VCaP (cell line): Measurements from ENCODE around the gene ENDOG.
A peak's percentile ranks its signal among the peaks of the same experiment; 100 is the strongest.

ENCODE experiments used
- H3K27ac ChIP-seq: fragments of 450-650 bp; 2 replicates; pipeline ENCODE4 v1.5.1; 2017
- CTCF ChIP-seq: fragments of 450-650 bp; conservative IDR thresholded peaks from 2 replicates; pipeline ENCODE4 v1.5.1; 2017; ENCODE audit warnings: mild to moderate bottlenecking, moderate library complexity

ENDOG gene

DNA sequence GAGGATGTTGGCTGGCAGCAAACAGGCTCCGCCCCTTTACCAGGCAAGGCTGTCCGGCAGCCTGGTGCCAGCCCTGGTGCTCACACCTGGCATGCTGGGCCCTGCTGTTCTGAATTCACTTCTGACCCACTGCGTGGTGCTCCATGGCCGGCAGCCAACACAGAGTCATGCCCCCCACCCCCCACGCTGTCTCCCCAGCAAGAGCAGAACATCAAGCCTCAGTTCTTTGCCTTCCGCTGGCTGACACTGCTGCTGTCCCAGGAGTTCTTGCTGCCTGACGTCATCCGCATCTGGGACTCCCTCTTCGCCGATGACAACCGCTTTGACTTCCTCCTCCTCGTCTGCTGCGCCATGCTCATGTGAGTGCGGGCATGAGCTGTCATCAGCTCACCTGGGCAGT, 12.6 kb upstream of the ENDOG start:
- no peak overlapping the region for H3K27ac ChIP-seq
- no peak for TF ChIP-seq CTCF

- no peak for TF ChIP-seq CTCF
- H3K27ac ChIP-seq: no peak overlapping the region
Measured at GRCh38 chr9:128807827-128808226, 10.5 kb upstream of the ENDOG start.

- no peak overlapping the region for H3K27ac ChIP-seq
- TF ChIP-seq CTCF: no peak
Measured at GRCh38 chr9:128808543-128808942, 9.8 kb upstream of the ENDOG start.

DNA sequence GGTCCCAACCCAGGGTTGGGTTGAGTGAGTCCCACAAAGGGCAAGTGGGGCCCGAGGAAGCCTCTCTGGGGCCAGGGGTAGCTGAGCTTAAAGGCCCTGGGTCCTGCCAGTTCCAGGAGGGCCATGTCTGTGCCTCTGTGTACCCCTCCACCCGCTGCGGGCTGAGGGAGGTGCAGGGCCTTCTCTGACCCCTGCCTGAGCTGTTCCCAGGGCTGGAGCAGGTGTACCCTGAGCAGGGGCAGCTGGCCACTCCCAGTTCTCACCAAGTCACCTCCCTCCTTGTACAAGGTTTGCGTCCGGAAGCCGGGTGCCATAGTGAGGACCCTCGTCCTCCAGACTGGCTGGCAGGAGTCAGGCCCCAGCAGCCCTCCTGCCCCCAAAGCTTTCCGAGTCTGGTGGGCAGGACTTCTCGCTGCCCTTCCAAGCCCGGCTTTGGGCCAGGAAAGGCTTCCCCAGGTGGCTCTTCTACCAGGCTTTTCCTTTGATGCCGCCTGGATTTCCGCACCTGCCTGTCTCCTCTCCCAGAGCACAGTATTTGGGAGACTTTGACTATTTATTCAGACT, 9.2 kb upstream of the ENDOG start:
- no peak overlapping the region for H3K27ac ChIP-seq
- TF ChIP-seq CTCF: no peak

DNA sequence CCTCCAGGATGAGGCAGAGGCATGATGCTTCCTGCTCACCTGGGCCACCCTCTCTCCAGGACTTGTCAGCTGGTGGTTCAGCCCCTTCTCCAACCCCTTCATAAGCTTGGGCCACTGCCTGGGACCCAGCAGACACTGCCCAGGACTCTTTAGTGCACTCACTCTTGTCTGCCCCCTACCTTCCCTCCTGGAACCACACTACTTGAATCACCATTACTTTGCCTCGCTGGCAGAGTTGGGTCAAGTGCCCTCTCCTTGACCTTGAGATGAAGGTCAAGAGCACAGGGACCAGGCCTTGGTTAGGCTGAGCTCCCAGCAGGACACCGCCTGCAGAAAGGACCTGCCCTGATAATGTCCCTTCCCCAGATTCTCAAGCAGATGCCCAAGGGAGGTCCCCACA, 8.5 kb upstream of the ENDOG start:
- TF ChIP-seq CTCF: no peak
- no peak overlapping the region for H3K27ac ChIP-seq

DNA sequence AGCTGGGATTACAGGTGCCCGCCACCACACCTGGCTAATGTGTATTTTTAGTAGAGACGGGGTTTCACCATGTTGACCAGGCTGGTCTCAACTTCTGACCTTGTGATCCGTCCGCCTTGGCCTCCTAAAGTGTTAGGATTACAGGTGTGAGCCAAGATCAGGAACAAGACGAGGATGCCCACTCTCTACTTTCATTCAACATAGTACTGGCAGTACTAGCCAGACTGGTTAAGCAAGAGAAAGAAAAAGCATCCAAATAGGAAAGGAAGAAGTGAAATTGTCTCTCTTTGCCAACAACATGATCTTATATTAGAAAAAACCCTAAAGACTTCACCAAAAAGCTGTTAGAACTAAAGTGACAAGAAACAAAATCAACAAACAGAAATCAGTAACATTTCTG, 7.4 kb upstream of the ENDOG start:
- TF ChIP-seq CTCF: no peak
- H3K27ac ChIP-seq: peak overlapping the region; percentile 7

- no peak for TF ChIP-seq CTCF
- H3K27ac ChIP-seq: peak overlapping the region; percentile 89
Measured at GRCh38 chr9:128818839-128819715, 777 bp downstream of the ENDOG start.
